ENCODE results near the gene HRK. TPM values are rescaled to one million over a fixed set of nuclear protein-coding genes. Genes with fewer than 3 reads are reported as not detected.

The HRK gene
- total and polyA plus RNA-seq, 9 of the 15 experiments (the other 6 are each of a cell fraction or from before 2014, with no cell fraction given): 0.01 to 0.05 (median 0.04) TPM; not detected in 6

DNA sequence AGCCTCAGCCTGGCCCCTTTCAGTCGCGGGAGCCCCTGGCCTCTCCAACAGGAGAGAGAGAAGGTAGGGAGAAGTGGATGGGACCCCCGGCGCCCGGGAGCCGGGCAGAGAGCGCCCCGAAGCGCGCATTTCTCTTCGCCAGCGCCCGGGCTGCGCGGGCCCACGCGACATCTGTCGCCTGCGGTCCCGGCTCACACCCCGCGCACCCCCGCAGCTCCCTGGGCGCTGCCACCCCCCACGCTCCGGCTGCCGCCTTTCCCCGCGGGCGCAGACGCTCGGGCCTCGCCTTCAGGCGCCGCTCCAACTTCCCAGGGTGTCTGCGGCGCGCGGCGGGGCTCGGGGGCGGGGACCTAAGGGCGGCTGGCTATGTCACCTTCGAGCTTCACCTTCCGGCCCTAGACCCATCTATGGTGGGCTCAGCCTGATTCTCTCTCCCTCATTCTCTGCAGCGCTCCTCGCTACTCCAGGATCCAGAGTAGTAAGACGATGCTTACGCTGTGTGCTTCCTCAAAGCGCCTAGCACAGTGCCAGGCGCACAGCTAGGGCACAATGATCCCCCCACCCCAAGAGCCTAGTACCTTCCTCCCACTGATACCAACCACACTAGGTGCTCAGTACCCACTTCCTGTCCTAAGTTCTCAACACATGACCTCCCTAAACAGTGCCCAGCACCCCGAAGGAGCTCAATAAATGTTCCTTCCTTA, 1.6 kb downstream of the HRK start:
- Histone ChIP-seq H3K27ac (ENCODE audit: extremely low read depth, low read depth, low read length) (no peak overlapping the region), H4K20me1 (replicated peaks; ENCODE audit: control insufficient read depth, insufficient read depth, low read length) (peaks cover 6% of the 10 kb centered on the region; the same call in 1 of the 2 replicates), H3K27me3 (ENCODE audit: control insufficient read depth in 2 of 2, insufficient read depth in 2 of 2, low read length in 2 of 2) (peaks cover 50 to 79% of the 10 kb centered on the region in 2 experiments), H3K79me2 (ENCODE audit: control insufficient read depth, insufficient read depth, low read length) (no peaks in the 10 kb centered on the region), H3K9me3 (replicated peaks; ENCODE audit: control insufficient read depth, insufficient read depth, low read depth, low read length) (no peaks in the 10 kb centered on the region), H3K4me2 (ENCODE audit: insufficient read depth, low read length) (no peak overlapping the region), H3K9ac (ENCODE audit: insufficient read depth in 1 of 2, low read depth in 2 of 2, low read length in 2 of 2) (no peak overlapping the region), H3K4me3 (no peak overlapping the region), H2AFZ (ENCODE audit: low read depth, low read length) (no peak overlapping the region), H3K9me1 (ENCODE audit: control insufficient read depth, insufficient read depth, low read length) (no peaks in the 10 kb centered on the region), H3K4me1 (replicated peaks in 1 of 2; ENCODE audit: control insufficient read depth in 2 of 2, insufficient read depth in 2 of 2, low read length in 2 of 2) (peaks cover 0 to 29% of the 10 kb centered on the region in 2 experiments; a peak in 3 of 5 replicates), H3K36me3 (ENCODE audit: control insufficient read depth, insufficient read depth, low read length) (no peaks in the 10 kb centered on the region)
- in situ Hi-C loops (cut with MboI): no loop called here
- ChIA-PET CTCF (ENCODE audit: low intra/inter-chr PET ratio) (no interaction called here), POLR2A (no interaction called here)
- WGBS (ENCODE audit: insufficient coverage, low coverage, missing lambda C conversion rate): 21% methylated on average over 26 of the region's 52 CpGs
- BruUV-seq (replicated peaks): no TSS peak
- FAIRE-seq (no peak), ATAC-seq (no peak), DNase-seq (ENCODE audit: extremely low read depth in 1 of 4, low spot score in 3 of 4) (no peak)
- intact Hi-C loops (cut with micrococcal nuclease): no loop called here
- TF ChIP-seq DPF2 (IDR thresholded peaks at IDR 0.05): no peak
- no peak for TF ChIP-seq EWSR1 (IDR thresholded peaks at IDR 0.05; ENCODE audit: borderline replicate concordance, low read depth, partially characterized antibody)
- TF ChIP-seq NFIC (IDR thresholded peaks at IDR 0.05): no peak
- TF ChIP-seq, protein P1, sequence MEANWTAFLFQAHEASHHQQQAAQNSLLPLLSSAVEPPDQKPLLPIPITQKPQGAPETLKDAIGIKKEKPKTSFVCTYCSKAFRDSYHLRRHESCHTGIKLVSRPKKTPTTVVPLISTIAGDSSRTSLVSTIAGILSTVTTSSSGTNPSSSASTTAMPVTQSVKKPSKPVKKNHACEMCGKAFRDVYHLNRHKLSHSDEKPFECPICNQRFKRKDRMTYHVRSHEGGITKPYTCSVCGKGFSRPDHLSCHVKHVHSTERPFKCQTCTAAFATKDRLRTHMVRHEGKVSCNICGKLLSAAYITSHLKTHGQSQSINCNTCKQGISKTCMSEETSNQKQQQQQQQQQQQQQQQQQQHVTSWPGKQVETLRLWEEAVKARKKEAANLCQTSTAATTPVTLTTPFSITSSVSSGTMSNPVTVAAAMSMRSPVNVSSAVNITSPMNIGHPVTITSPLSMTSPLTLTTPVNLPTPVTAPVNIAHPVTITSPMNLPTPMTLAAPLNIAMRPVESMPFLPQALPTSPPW (CRISPR knock-in tag; IDR thresholded peaks at IDR 0.05): no peak
